ENCODE results near the gene SMAGP. TPM values are rescaled to one million over a fixed set of nuclear protein-coding genes. Genes with fewer than 3 reads are reported as not detected.

The SMAGP gene
- total RNA-seq, 2 experiments from 2014 or later: 2.5 to 3.0 TPM

DNA sequence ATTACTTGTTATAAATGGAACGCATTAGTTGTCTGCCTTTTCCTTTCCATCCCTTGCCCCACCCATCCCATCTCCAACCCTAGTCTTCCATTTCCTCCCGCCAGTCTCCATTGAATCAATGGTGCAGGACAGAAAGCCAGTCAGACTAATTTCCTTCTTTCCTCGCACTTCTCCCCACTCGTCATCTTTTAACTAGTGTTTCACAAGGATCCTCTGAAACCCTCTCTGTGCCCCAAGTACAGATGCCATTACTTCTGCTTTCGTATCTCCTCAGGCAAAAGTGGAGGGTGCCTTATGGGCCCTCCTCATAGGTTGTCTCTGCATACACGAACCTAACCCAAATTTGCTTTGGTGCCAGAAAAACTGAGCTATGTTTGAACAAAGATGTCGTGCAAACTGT is 27.3 kb downstream of the SMAGP start:
- Histone ChIP-seq H3K27ac (ENCODE audit: low read depth in 1 of 2, low read length in 2 of 2) (no peak overlapping the region), H3K4me1 (ENCODE audit: insufficient read depth, low read length) (peaks cover 63% of the 10 kb centered on the region), H3K27me3 (ENCODE audit: control insufficient read depth in 1 of 2, insufficient read depth in 2 of 2, low read length in 2 of 2) (no peaks in the 10 kb centered on the region), H3K36me3 (ENCODE audit: insufficient read depth, low read length) (peaks cover 44% of the 10 kb centered on the region), H3K4me3 (ENCODE audit: low read length) (no peak overlapping the region), H3K9me3 (ENCODE audit: control insufficient read depth in 1 of 2, insufficient read depth in 1 of 2, low read length in 2 of 2) (no peaks in the 10 kb centered on the region)
- Mint-ChIP-seq H3K27ac (peak overlapping the region; percentile 34), H3K36me3 (ENCODE audit: low read depth) (peaks cover 79% of the 10 kb centered on the region), H3K27me3 (no peaks in the 10 kb centered on the region), H3K9me3 (no peaks in the 10 kb centered on the region), H3K4me1 (ENCODE audit: low read depth) (peaks cover 85% of the 10 kb centered on the region), H3K4me3 (peak overlapping the region; percentile 62)
- CTCF ChIA-PET: interaction anchor here (1.5 kb wide), 1 partner anchor 25 kb away, joined by 5 read pairs; the partner anchor contains the start of gene POU6F1
- TF ChIP-seq, protein P1, sequence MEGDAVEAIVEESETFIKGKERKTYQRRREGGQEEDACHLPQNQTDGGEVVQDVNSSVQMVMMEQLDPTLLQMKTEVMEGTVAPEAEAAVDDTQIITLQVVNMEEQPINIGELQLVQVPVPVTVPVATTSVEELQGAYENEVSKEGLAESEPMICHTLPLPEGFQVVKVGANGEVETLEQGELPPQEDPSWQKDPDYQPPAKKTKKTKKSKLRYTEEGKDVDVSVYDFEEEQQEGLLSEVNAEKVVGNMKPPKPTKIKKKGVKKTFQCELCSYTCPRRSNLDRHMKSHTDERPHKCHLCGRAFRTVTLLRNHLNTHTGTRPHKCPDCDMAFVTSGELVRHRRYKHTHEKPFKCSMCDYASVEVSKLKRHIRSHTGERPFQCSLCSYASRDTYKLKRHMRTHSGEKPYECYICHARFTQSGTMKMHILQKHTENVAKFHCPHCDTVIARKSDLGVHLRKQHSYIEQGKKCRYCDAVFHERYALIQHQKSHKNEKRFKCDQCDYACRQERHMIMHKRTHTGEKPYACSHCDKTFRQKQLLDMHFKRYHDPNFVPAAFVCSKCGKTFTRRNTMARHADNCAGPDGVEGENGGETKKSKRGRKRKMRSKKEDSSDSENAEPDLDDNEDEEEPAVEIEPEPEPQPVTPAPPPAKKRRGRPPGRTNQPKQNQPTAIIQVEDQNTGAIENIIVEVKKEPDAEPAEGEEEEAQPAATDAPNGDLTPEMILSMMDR (IDR thresholded peaks at IDR 0.05): no peak
- POLR2A ChIA-PET: interaction anchor here (0.8 to 3.4 kb wide), 3 partner anchors 26 to 78 kb away, joined by 3 to 39 read pairs (median 3); partner anchors contain the start of gene POU6F1
- ATAC-seq (ENCODE audit: poor library complexity): no peak
- DNase-seq: peak in 2 of 14 experiments; percentile 32 to 33
- intact Hi-C loops (cut with DNase I, micrococcal nuclease): loop anchor here in 1 of 2 experiments (10.0 kb wide), 1 partner anchor 478 kb away; the partner anchor contains the start of gene ATF1

DNA sequence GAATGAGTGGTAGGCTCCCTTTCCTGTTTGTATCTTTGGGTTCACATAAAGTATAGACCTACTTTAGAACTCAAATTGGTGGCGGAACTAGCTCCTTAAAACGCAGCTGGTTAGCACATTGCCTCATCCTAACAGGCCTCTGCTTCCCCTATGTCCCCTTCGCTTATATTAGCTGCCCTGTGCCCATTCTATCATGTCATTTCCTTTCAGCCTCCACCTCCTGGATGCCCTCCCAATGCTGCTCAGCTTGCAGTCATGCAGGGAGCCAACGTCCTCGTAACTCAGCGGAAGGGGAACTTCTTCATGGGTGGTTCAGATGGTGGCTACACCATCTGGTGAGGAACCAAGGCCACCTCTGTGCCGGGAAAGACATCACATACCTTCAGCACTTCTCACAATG is 28.1 kb downstream of the SMAGP start:
- TF ChIP-seq, protein P1 (IDR thresholded peaks at IDR 0.05): no peak
- peaks cover 44% of the 10 kb centered on the region for H3K36me3 ChIP-seq (ENCODE audit: insufficient read depth, low read length)
- H3K4me3 ChIP-seq (ENCODE audit: low read length): no peak overlapping the region
- ATAC-seq (ENCODE audit: poor library complexity) (no peak), DNase-seq (peak in 2 of 14 experiments; percentile 40 to 50)
- Mint-ChIP-seq H3K27ac (peak overlapping the region; percentile 97), H3K4me3 (peak overlapping the region; percentile 78), H3K36me3 (ENCODE audit: low read depth) (peaks cover 81% of the 10 kb centered on the region), H3K4me1 (ENCODE audit: low read depth) (peaks cover 80% of the 10 kb centered on the region), H3K9me3 (no peaks in the 10 kb centered on the region), H3K27me3 (no peaks in the 10 kb centered on the region)
- CTCF ChIA-PET: no interaction called here
- no peaks in the 10 kb centered on the region for H3K27me3 ChIP-seq (ENCODE audit: control insufficient read depth in 1 of 2, insufficient read depth in 2 of 2, low read length in 2 of 2)
- H3K4me1 ChIP-seq (ENCODE audit: insufficient read depth, low read length): peaks cover 58% of the 10 kb centered on the region
- H3K27ac ChIP-seq (ENCODE audit: low read depth in 1 of 2, low read length in 2 of 2): no peak overlapping the region
- H3K9me3 ChIP-seq (ENCODE audit: control insufficient read depth in 1 of 2, insufficient read depth in 1 of 2, low read length in 2 of 2): no peaks in the 10 kb centered on the region
- POLR2A ChIA-PET: interaction anchor here (0.6 to 4.9 kb wide), 3 partner anchors 25 to 66 kb away, joined by 3 to 221 read pairs (median 3); partner anchors contain the start of gene POU6F1
- intact Hi-C loops (cut with DNase I, micrococcal nuclease): loop anchor here in 1 of 2 experiments (10.0 kb wide), 1 partner anchor 477 kb away; the partner anchor contains the start of gene ATF1

DNA sequence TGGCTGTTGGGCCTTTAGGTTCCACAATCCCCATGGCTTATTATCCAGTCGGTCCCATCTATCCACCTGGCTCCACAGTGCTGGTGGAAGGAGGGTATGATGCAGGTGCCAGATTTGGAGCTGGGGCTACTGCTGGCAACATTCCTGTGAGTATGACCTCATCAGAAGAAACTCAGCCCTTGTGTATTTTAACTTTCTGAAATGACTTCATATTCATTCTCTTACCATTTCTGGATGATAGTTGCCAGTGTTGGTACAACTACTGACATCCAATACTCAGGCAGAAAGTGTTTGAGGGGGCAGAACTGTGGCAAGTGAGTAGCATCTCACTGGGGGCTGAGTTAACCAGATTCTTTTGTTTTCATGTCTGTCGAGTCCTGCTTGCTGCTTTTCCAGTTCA is 29.2 kb downstream of the SMAGP start:
- Mint-ChIP-seq H3K36me3 (ENCODE audit: low read depth) (peaks cover 76% of the 10 kb centered on the region), H3K27ac (peak overlapping the region; percentile 97), H3K9me3 (no peaks in the 10 kb centered on the region), H3K4me1 (ENCODE audit: low read depth) (peaks cover 72% of the 10 kb centered on the region), H3K27me3 (no peaks in the 10 kb centered on the region), H3K4me3 (peak overlapping the region; percentile 96)
- DNase-seq (no peak), ATAC-seq (ENCODE audit: poor library complexity) (no peak)
- H3K4me3 ChIP-seq (ENCODE audit: low read length): no peak overlapping the region
- H3K27me3 ChIP-seq (ENCODE audit: control insufficient read depth in 1 of 2, insufficient read depth in 2 of 2, low read length in 2 of 2): no peaks in the 10 kb centered on the region
- peaks cover 44% of the 10 kb centered on the region for H3K36me3 ChIP-seq (ENCODE audit: insufficient read depth, low read length)
- ChIA-PET CTCF (interaction anchor here (1.0 to 1.1 kb wide), 2 partner anchors 23 to 100 kb away, joined by 5 to 6 read pairs; partner anchors contain the start of gene POU6F1), POLR2A (interaction anchor here (0.9 to 4.9 kb wide), 6 partner anchors 7 to 89 kb away, joined by 3 to 221 read pairs (median 19); partner anchors contain the start of gene POU6F1)
- peaks cover 47% of the 10 kb centered on the region for H3K4me1 ChIP-seq (ENCODE audit: insufficient read depth, low read length)
- TF ChIP-seq, protein P1 (IDR thresholded peaks at IDR 0.05): no peak
- no peaks in the 10 kb centered on the region for H3K9me3 ChIP-seq (ENCODE audit: control insufficient read depth in 1 of 2, insufficient read depth in 1 of 2, low read length in 2 of 2)
- intact Hi-C loops (cut with DNase I, micrococcal nuclease): loop anchor here in 1 of 2 experiments (10.0 kb wide), 1 partner anchor 476 kb away; the partner anchor contains the start of gene ATF1
- H3K27ac ChIP-seq (ENCODE audit: low read depth in 1 of 2, low read length in 2 of 2): no peak overlapping the region
